Measurements from ENCODE around the gene PSMB2.
"Not testable (repeated sequence)": the region's sequence is repeated elsewhere in the genome, so short reads cannot be mapped to it uniquely, and the experiment has no call there.

GRCh38 chr1:35585805-35586204 is 55.5 kb downstream of the PSMB2 start:
- TF ChIP-seq TSHZ1 (tag by site-specific recombination; IDR thresholded peaks at IDR 0.05; ENCODE audit: borderline replicate concordance); TRIM28 (IDR thresholded peaks at IDR 0.05; ENCODE audit: borderline replicate concordance, low read length); CTCF (tag by site-specific recombination; IDR thresholded peaks at IDR 0.05); ZFP69B (tag by site-specific recombination; IDR thresholded peaks at IDR 0.05); ZNF792 (tag by site-specific recombination; IDR thresholded peaks at IDR 0.05); KLF1 (tag by site-specific recombination; IDR thresholded peaks at IDR 0.05): not testable (repeated sequence)

Data from HEK293 (cell line).